HCT116 (cell line): ENCODE measurements around the gene HOXC4. TPM values are rescaled to one million over a fixed set of nuclear protein-coding genes. Genes with fewer than 3 reads are reported as not detected.

Experiments used
- ATAC-seq: fragments of 200-7000 bp; cut with Tn5 transposase; 2 replicates; pipeline ENCODE4 v1.9.1; 2020; ENCODE audit warnings: mild to moderate bottlenecking, moderate library complexity
- BruUV-seq: library from RNA; stranded (reverse); fragments of 400-500 nt; replicated peaks from 2 replicates; lab custom pipeline; 2021; lab: Mats Ljungman, UMichigan
- CTCF ChIA-PET: fragments of 300-600 bp; sonication (Branson Sonifier 250); formaldehyde crosslinking; loops from one replicate; lab custom pipeline; 2021; ENCODE audit warnings: antibody characterized with exemption; lab: Charles Lee
- POLR2A ChIA-PET: fragments of 300-600, 350-600 bp; sonication (Branson Sonifier 250); formaldehyde crosslinking; loops from one replicate; lab custom pipeline; 2021; ENCODE audit warnings: antibody characterized with exemption; lab: Charles Lee
- RAD21 ChIA-PET, 2 experiments: fragments of 300-600 bp; sonication (Branson Sonifier 250); formaldehyde crosslinking; loops; one replicate each; lab custom pipeline; 2023; ENCODE audit warnings: low total read pairs in 2 of 2; ENCODE audit not compliant: uncharacterized antibody in 2 of 2, unreplicated experiment in 2 of 2, low non-redundant PET in 1 of 2; lab: Charles Lee
- DNase-seq: peaks from one replicate; pipeline ENCODE4 v3.0.0-alpha.2; 2010; ENCODE audit warnings: low read depth, low spot score
- H2AFZ ChIP-seq: fragments of 200-600 bp; shearing (Covaris generic), sonication (generic); 2 replicates; pipeline ENCODE4 v1.6.1; 2017; ENCODE audit warnings: low read depth, mixed run types, mixed read lengths, antibody characterized with exemption, low read length; ENCODE audit not compliant: poor library complexity, severe bottlenecking
- H3K27ac ChIP-seq: 2 replicates; pipeline ENCODE4 v1.5.1; 2012; ENCODE audit warnings: low read depth, low read length
- H3K27me3 ChIP-seq: fragments of 200-600 bp; sonication (generic); 2 replicates; pipeline ENCODE4 v1.6.1; 2016; ENCODE audit warnings: mixed run types, low read length, mixed read lengths; ENCODE audit not compliant: insufficient read depth
- H3K36me3 ChIP-seq, 2 experiments: fragments of 200-500 bp in 1 of 2; fragments of 200-600 bp in 1 of 2; sonication (Bioruptor generic) in 1 of 2; sonication (generic) in 1 of 2; 2 replicates each; pipeline versions ENCODE4 v1.5.1 to v1.6.1; 2014 to 2016; ENCODE audit warnings: low read length in 2 of 2, inconsistent platforms in 1 of 2, mixed read lengths in 1 of 2, mixed run types in 1 of 2; ENCODE audit not compliant: insufficient read depth in 2 of 2, control insufficient read depth in 1 of 2
- H3K4me1 ChIP-seq, 2 experiments: fragments of 200-600 bp in 1 of 2; sonication (generic) in 1 of 2; 2 replicates each; pipeline versions ENCODE4 v1.5.1 to v1.6.1; 2012 to 2017; ENCODE audit warnings: low read length in 2 of 2, inconsistent platforms in 1 of 2, mild to moderate bottlenecking in 1 of 2, mixed read lengths in 1 of 2, mixed run types in 1 of 2, moderate library complexity in 1 of 2; ENCODE audit not compliant: insufficient read depth in 2 of 2, control insufficient read depth in 1 of 2
- H3K4me2 ChIP-seq: fragments of 200-600 bp; sonication (generic); 2 replicates; pipeline ENCODE4 v1.6.1; 2017; ENCODE audit warnings: mixed run types, low read length, mixed read lengths
- H3K4me3 ChIP-seq, 2 experiments: fragments of 200-600 bp in 1 of 2; sonication (generic) in 1 of 2; replicated peaks in 1 of 2; 2 replicates each; pipeline ENCODE4 v1.5.1; 2011 to 2016; ENCODE audit warnings: low read length in 2 of 2, control low read depth in 1 of 2, low read depth in 1 of 2, mild to moderate bottlenecking in 1 of 2, mixed read lengths in 1 of 2, mixed run types in 1 of 2
- H3K79me2 ChIP-seq: fragments of 200-600 bp; sonication (generic); 2 replicates; pipeline ENCODE4 v1.6.1; 2017; ENCODE audit warnings: mild to moderate bottlenecking, mixed run types, low read length, moderate library complexity, mixed read lengths; ENCODE audit not compliant: insufficient read depth
- H3K9ac ChIP-seq: fragments of 200-600 bp; sonication (generic); 2 replicates; pipeline ENCODE4 v1.6.1; 2016; ENCODE audit warnings: low read length, mixed read lengths
- H3K9me2 ChIP-seq: fragments of 200-600 bp; sonication (generic), shearing (Covaris generic); 2 replicates; pipeline ENCODE4 v1.6.1; 2017; ENCODE audit warnings: mixed run types, mild to moderate bottlenecking, moderate library complexity; ENCODE audit not compliant: insufficient read depth
- H3K9me3 ChIP-seq, 2 experiments: fragments of 200-500 bp in 1 of 2; fragments of 200-600 bp in 1 of 2; sonication (Bioruptor generic) in 1 of 2; sonication (generic) in 1 of 2; 2 replicates each; pipeline ENCODE4 v1.6.1; 2014 to 2017; ENCODE audit warnings: low read length in 2 of 2, mixed read lengths in 2 of 2, inconsistent platforms in 1 of 2, low read depth in 1 of 2, mild to moderate bottlenecking in 1 of 2, mixed run types in 1 of 2, moderate library complexity in 1 of 2; ENCODE audit not compliant: control insufficient read depth in 1 of 2, insufficient read depth in 1 of 2
- H4K20me1 ChIP-seq: fragments of 200-600 bp; sonication (generic), shearing (Covaris generic); 2 replicates; pipeline ENCODE4 v1.6.1; 2017; ENCODE audit warnings: mixed run types, mild to moderate bottlenecking, moderate library complexity; ENCODE audit not compliant: insufficient read depth
- EGR1 ChIP-seq: IDR thresholded peaks from 2 replicates; pipeline ENCODE4 v1.6.1; 2012; ENCODE audit warnings: low read depth
- FOSL1 ChIP-seq: IDR thresholded peaks from 2 replicates; pipeline ENCODE4 v1.6.1; 2012; ENCODE audit warnings: low read depth
- TCF7L2 ChIP-seq: IDR thresholded peaks from 2 replicates; pipeline ENCODE4 v1.7.0; 2011; ENCODE audit warnings: borderline replicate concordance, inconsistent platforms; ENCODE audit not compliant: insufficient read depth, insufficient read length; ENCODE audit errors: extremely low read depth
- YY1 ChIP-seq: IDR thresholded peaks from 2 replicates; pipeline ENCODE4 v1.6.1; 2011; ENCODE audit warnings: low read length, low read depth, moderate library complexity, mild to moderate bottlenecking; ENCODE audit not compliant: insufficient replicate concordance; ENCODE audit errors: extremely low read depth
- ZBTB33 ChIP-seq: IDR thresholded peaks from 2 replicates; pipeline ENCODE4 v1.6.1; 2011; ENCODE audit warnings: mild to moderate bottlenecking, low read length, moderate library complexity; ENCODE audit not compliant: insufficient replicate concordance; ENCODE audit errors: extremely low read depth
- intact Hi-C: fragments of 100-400 bp; cut with micrococcal nuclease; formaldehyde crosslinking; loops from 2 replicates; pipeline ENCODE4 v1.10.0; 2022
- total RNA-seq: library from RNA; stranded (reverse); gene quantifications from one replicate; pipeline ENCODE4 v1.2.1, GENCODE V29; 2021; ENCODE audit not compliant: unreplicated experiment

Gene HOXC4
- total RNA-seq, 1 experiment from 2014 or later, result 1.5 TPM

DNA sequence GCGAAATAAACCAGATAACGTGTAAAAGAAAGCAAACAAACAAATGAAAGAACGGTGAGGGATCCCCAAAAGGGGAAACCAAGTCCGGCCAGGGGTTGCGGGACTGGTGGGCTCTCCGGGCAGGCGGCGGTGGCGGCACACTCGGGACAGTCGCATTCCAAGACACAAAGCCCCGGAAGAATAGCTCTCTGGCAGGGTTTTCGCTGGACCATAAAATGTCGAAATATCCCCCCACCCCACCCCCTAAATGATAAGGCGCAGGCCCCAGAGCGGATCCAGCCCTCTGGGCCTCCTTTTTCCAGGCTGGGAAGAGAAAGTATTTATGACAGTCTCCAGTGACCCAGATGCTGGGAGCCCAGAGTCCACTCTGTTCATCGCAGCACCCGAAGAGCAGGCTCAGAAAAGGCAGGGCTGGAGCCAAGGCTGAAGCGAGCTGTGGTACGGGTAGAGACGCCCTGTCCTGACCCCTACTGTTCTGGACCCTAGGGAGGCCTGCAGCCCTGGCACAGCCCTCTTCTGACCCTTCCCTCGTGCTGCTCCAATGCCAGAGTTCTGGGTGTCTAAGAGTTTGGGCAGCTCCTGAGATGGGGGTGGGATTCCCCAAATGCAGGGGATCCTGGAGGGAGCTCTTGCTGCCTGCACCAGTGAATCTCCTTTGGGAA is 46.9 kb upstream of the HOXC4 start:
- RAD21 ChIA-PET, result interaction anchor here (0.7 to 2.3 kb wide), 5 partner anchors 11 to 310 kb away, joined by 3 to 18 read pairs (median 7); partner anchors contain the start of gene HOXC5 (in 1 of the 2)
- H3K4me3 ChIP-seq, result no peak overlapping the region
- no peak overlapping the region for H3K27ac ChIP-seq
- no TSS peak for BruUV-seq
- no peak for TF ChIP-seq TCF7L2
- no peak for TF ChIP-seq EGR1
- no peak for TF ChIP-seq YY1
- TF ChIP-seq ZBTB33, result no peak
- no peak for TF ChIP-seq FOSL1
- H3K9me3 ChIP-seq, result no peaks in the 10 kb centered on the region
- ATAC-seq (no peak), DNase-seq (no peak)
- H4K20me1 ChIP-seq, result no peaks in the 10 kb centered on the region
- H3K9ac ChIP-seq, result peak overlapping the region; percentile 38; the same call in 1 of the 2 replicates
- no peaks in the 10 kb centered on the region for H3K27me3 ChIP-seq
- peaks cover 0 to 6% of the 10 kb centered on the region in 2 experiments; a peak in 2 of 4 replicates for H3K4me1 ChIP-seq
- CTCF ChIA-PET, result interaction anchor here (0.9 to 3.5 kb wide), 14 partner anchors 9 to 274 kb away, joined by 3 to 68 read pairs (median 9); partner anchors contain the start of genes CBX5, HNRNPA1, HOXC5 and SMUG1
- H3K9me2 ChIP-seq, result no peaks in the 10 kb centered on the region
- H3K36me3 ChIP-seq, result peaks cover 0 to 6% of the 10 kb centered on the region in 2 experiments; a peak in 1 of 4 replicates
- no peak overlapping the region for H2AFZ ChIP-seq
- H3K79me2 ChIP-seq, result 0 out of 2 replicates have a peak, but pooled peaks cover 3% of the 10 kb centered on the region
- POLR2A ChIA-PET, result interaction anchor here (0.7 kb wide), 1 partner anchor 196 kb away, joined by 3 read pairs; no protein-coding TSS in a partner anchor
- H3K4me2 ChIP-seq, result peak overlapping the region; percentile 62; the same call in 1 of the 2 replicates
- intact Hi-C loops, result loop anchor here (1.0 kb wide), 3 partner anchors 185 to 202 kb away; no protein-coding TSS in a partner anchor
